ENCODE measurements around the gene ARAP1.

DNA sequence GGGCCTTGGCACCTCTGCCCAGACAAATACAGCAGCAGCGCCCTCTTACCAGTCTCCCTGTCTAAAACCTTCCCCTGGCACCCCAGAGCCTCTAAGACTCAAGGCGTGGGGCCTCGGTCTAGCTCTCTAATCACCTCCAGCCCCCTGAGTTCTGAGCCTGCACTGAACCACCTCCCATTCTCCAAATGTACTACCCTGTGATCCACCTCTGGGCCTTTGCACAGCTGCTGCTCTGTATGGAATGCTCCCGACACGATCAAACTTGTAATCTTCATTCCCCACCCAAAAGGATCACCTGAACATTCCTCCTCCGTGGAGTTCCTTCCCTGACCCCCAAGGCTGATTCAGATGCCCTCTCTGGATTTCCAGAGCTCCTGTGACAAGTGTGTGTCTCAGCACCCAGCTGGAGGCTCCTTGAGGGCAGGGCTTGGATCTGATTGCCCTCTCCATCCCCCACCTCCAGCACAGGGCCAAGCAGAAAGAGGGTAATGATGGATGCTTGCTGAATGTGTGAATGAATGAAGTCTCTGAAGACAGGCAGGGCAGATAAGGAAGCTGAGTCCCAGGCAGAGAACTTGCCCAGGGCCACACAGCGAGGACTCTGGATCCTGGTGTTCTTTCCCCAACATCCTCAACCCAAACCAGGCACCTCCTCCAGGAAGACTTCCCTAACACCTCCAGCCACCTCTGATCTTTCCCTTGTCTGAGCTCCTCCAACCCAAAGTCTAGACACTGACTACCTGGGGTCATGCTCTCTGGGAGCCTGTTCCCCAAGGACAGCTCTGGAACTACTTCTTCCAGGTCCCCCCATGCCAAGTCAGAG lies 23.3 kb upstream of the ARAP1 start:
- TF ChIP-seq TAF1 (IDR thresholded peaks at IDR 0.05; ENCODE audit: low read depth, low read length) (no peak), POLR2A (IDR thresholded peaks at IDR 0.05; ENCODE audit: low read depth, low read length) (no peak), POLR2AphosphoS5 (IDR thresholded peaks at IDR 0.05; ENCODE audit: low read depth, low read length) (no peak), SPI1 (IDR thresholded peaks at IDR 0.05; ENCODE audit: low read depth, low read length) (no peak), PAX5 (IDR thresholded peaks at IDR 0.05; ENCODE audit: insufficient read depth, low read length, severe bottlenecking) (no peak)
